ENCODE measurements around the gene METTL15.
"Not testable (repeated sequence)": the region's sequence is repeated elsewhere in the genome, so short reads cannot be mapped to it uniquely, and the experiment has no call there.

Gene METTL15

DNA sequence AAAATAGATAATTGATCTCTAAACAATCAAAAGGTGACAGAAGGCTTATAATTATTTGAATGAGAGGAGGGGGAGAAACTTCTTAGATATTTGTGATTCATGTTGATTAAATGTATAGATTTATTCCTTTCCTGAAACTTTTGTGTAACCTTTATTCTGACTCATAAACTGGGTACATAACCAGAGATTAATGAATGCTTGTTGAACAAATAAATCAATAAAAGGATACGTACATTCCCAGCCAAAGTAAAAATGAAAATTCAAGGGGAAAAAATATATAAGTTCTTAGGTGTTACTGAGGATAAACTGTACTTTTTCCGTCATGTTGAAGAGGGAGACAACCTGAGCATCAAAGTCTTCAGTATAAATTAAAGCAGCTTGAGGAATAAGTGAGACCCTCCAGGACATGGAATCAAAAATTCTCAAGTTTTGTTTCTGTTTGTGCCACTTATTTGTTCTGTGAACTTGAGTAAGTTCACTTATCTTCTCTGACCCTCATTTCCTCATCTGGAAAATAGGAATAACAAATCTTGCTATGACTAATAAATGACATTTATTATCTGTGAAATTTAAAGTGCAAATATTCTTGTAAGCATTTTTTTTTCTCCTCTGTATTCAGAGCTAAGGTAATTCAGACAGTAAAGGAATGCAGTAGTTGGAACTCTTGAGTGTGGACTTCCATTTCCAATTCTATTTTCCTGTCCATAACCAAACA, 195.4 kb downstream of the METTL15 start:
- no peak for DNase-seq

DNA sequence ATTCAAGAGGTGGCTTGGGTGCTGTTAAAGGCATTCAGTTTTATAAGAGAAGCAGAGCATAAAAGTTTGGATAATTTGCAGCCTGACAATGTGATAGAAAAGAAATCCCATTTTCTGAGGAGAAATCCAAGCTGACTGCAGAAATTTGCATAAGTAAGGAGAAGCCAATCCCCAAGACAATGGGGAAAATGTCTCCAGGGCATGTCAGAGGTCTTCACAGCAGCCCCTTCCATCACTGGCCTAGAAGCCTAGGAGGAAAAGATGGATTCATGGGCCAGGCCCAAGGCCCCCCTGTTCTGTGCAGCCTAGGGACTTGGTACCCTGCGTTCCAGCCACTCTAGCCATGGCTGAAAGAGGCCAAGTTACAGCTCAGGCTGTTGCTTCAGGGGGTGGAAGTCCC, 207.3 kb downstream of the METTL15 start:
- DNase-seq: no peak

- no peak for DNase-seq
Measured at GRCh38 chr11:28318871-28319270, 210.7 kb downstream of the METTL15 start.

GRCh38 chr11:28323621-28324020, 215.4 kb downstream of the METTL15 start:
- no peak for DNase-seq

GRCh38 chr11:28332393-28332792, 224.2 kb downstream of the METTL15 start:
- DNase-seq: not testable (repeated sequence)

GRCh38 chr11:28337701-28338100, 229.5 kb downstream of the METTL15 start:
- no peak for DNase-seq

- DNase-seq: no peak
Measured at GRCh38 chr11:28338371-28338770, 230.2 kb downstream of the METTL15 start.

- no peak for DNase-seq
Measured at GRCh38 chr11:28339488-28339887, 231.3 kb downstream of the METTL15 start.

GRCh38 chr11:28342716-28343115, 234.5 kb downstream of the METTL15 start:
- DNase-seq: no peak

DNA sequence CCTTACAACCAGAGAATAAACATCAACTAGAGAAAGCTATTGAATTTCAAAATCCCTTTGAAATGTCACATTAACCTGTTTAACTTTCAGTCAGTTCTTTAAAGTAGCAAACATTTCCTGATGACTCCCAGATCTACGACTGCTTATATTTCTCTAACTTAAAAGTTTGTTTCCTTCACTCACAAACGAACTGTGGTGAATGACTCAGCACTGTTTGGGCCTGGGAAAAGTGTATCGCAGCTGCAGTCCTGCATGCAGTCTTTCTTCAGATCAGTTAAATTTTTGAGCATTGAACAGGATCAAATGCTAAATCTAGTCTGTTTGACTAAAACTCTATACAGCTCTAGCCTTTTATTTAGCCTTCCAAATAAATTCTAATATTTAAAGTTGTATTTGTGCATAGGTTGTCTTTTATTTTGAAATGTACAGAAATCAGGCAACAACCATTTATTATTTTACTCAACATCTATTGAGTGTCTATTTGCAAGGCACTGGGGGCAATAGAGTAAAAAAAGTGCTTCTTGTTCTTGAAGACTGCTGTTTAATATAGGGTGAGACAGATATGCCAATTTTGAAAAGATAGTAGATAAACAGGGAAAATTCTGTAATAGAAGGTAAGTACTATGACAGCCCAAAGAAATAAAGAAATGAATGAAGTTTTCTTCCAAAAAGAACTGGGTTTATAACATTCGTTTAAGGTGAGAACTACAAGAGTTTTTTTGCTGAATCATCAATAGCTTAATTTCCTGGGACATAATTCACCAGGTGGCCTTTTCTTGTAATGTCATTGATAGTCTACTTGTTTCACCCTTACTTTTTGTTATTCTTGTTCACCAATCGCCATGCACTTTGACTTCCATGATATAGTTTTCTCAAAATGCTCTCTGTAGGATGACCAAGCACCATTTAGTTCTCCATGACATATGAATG, 235.4 kb downstream of the METTL15 start:
- peak; percentile 12 for DNase-seq

- no peak for DNase-seq
Measured at GRCh38 chr11:28346209-28346608, 238.0 kb downstream of the METTL15 start.

DNA sequence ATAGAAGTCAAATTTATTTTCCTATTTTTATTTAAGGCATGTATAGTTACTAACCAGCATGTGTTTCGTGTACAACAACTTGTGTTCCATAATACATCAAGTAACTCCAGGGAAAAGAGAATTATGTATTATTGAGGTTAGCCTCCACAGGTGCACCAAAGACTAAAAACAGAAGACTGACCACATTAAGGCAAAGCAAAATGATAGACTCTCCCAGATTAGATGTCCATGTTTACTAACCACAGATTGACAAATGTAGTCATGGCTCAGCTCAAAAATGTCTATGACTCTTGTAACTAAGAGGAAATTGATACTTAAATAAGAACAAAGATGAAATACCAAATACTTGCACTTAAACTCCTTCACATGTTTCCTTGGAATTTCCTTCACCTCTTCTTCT, 238.5 kb downstream of the METTL15 start:
- DNase-seq: no peak

DNA sequence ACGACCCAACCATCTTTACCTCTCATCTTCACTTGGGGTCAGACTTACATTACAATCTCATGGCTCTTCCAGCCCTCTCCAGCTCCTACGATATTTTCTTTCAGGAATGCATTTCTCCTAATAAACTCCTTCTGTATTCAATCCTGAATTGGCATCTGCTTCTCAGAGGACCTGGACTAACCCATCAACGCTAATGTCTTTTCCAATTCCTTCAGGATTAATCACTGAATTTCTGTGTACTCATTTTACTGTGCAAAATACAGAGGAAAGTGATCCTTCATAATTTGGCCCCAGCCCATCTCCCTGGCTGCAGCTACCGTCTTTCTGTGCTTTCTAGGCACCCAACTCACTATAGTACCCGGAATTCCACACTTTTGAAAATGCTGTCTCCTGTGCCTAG, 239.2 kb downstream of the METTL15 start:
- DNase-seq: no peak

DNA sequence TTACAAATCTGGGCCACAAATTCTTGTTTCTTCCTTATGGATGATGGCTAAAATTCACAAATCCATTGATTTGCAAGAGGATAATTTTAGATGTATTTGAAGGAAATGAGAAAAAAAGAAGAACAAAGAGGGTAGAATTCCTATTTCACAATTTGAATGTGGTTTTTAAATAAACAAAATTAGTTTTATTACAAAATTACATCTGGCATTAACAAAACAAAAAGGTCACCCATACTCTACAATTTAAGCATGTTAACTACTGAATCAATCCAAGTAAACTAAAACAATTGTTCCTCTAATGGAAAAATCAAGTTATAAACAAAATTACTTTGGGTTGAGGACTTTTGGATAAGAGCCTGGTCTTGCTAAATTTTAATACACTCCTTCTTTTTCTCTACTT, 242.0 kb downstream of the METTL15 start:
- DNase-seq: no peak

DNA sequence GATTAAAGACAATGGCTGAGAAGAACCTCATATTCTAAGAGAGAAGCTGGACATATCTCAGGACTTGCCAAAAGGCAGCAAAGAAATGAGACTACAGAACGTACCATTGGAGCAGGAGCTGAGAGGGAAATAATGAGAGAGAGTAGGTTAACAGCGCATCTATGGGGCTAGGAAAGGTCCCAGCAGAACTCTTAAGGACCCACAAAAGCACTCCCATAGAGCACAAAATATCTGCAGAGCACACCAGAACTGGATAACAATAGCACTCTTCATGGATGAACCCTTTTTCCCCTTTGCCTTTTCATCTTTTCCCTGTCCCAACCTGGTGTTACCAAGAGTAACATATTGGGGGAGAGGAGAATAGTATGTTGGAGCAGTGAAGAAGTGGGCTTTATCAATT, 245.8 kb downstream of the METTL15 start:
- DNase-seq: no peak

DNA sequence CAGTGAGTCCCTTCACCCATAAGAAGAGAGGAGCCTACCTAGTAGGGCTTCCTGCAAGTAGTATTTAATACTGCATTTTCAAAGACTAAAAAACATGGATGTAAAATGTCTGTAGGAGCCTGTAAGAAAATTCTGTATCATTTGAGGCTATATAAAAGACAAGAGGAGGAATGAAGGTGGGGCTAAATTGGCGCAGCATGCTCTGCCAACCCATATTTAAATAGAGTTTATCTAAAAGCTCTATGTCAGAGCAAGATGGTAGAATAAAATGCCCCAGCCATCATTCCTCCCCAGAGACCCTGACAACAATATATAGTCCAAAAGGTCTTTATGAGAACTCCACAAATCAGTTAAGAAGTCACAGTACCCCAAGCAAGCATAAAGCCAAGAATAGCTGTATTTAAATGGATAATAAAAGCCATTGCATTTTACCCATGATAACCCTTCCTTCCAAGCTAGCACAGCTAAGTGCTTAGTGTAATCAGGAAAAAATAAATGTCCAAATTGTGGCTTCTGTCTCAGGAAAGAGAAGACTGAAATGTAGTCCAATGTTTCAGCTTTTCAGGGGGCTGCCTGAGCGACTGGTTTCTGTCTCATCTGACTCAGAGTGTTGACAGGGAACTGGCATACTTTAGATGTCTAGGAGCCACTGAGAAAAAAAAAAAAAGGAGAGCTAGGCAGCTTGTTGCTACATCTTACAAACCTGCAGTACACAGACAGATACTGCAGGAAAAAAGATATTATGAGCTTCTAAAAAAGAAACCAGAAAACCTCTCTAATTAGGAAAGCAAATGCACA, 258.6 kb downstream of the METTL15 start:
- no peak for DNase-seq

GRCh38 chr11:28378095-28378494, 269.9 kb downstream of the METTL15 start:
- DNase-seq: not testable (repeated sequence)

Data from activated CD4-positive, alpha-beta T cell treated with anti-CD3 and anti-CD28 coated beads, Interleukin-2, Interleukin-6, amounts not matched to agents 100 ng/mL and 50 ng/mL, durations not matched to agents 16 hours and 8 hours (primary cell).